K562 (cell line): ENCODE data around the gene ERCC1. TPM values are rescaled to one million over a fixed set of nuclear protein-coding genes. Genes with fewer than 3 reads are reported as not detected.

Experiments used
- HDAC6 ChIP-seq: IDR thresholded peaks from 2 replicates; pipeline ENCODE4 v1.6.1; 2012; ENCODE audit warnings: low read depth, mild to moderate bottlenecking, control low read depth, inconsistent platforms, low read length, moderate library complexity
- MBD1 ChIP-seq: fragments of 250-450 bp; sonication (Bioruptor Pico); IDR thresholded peaks from 2 replicates; pipeline ENCODE4 v1.8.0; 2022; ENCODE audit warnings: inconsistent platforms
- MEF2D ChIP-seq: conservative IDR thresholded peaks from 2 replicates; pipeline ENCODE4 v1.6.1; 2016; ENCODE audit warnings: low read depth, missing genetic modification characterization, missing compliant biosample characterization
- PHF20 ChIP-seq: fragments of 450-650 bp; IDR thresholded peaks from 2 replicates; pipeline ENCODE4 v1.6.1; 2018; ENCODE audit not compliant: partially characterized antibody
- RBM22 ChIP-seq: fragments of 200-400 bp; formaldehyde crosslinking; IDR thresholded peaks from 2 replicates; pipeline ENCODE4 v1.6.1; 2018; ENCODE audit warnings: low read length, low read depth; ENCODE audit not compliant: poor library complexity, severe bottlenecking
- RBM34 ChIP-seq: fragments of 200-400 bp; formaldehyde crosslinking; IDR thresholded peaks from 2 replicates; pipeline ENCODE4 v1.6.1; 2018; ENCODE audit warnings: low read length, borderline replicate concordance; ENCODE audit not compliant: insufficient read depth
- SMC3 ChIP-seq: conservative IDR thresholded peaks from 2 replicates; pipeline ENCODE4 v1.6.1; 2011; ENCODE audit warnings: low read depth, low read length, improper control_type of control experiment; ENCODE audit not compliant: insufficient read depth
- SRF ChIP-seq, 2 experiments: fragments of 250-450, 450-650 bp in 1 of 2; sonication (Bioruptor Pico) in 1 of 2; sonication (generic) in 1 of 2; formaldehyde crosslinking; IDR thresholded peaks; 2 replicates each; pipeline versions ENCODE4 v1.5.0 to v1.5.1; 2020 to 2022; ENCODE audit warnings: mild to moderate bottlenecking in 1 of 2, missing genetic modification reagents in 1 of 2
- THRA ChIP-seq: fragments of 450-650 bp; IDR thresholded peaks from 2 replicates; pipeline ENCODE4 v1.6.1; 2017; ENCODE audit warnings: mild to moderate bottlenecking, moderate library complexity
- ZFX ChIP-seq: sonication (generic); formaldehyde crosslinking; IDR thresholded peaks from 2 replicates; pipeline ENCODE4 v1.8.0; 2022; ENCODE audit warnings: mild to moderate bottlenecking, missing genetic modification reagents, moderate library complexity
- ZNF165 ChIP-seq: fragments of 250-450 bp; sonication (Bioruptor Pico); IDR thresholded peaks from 2 replicates; pipeline ENCODE4 v1.4.0; 2020; ENCODE audit warnings: borderline replicate concordance
- ZNF408 ChIP-seq: fragments of 250-450 bp; sonication (Bioruptor Pico); IDR thresholded peaks from 2 replicates; pipeline ENCODE4 v1.4.0; 2020; ENCODE audit warnings: low read depth, mild to moderate bottlenecking, moderate library complexity
- ZNF445 ChIP-seq: fragments of 250-450 bp; sonication (Bioruptor Pico); IDR thresholded peaks from 2 replicates; pipeline ENCODE4 v1.4.0; 2020; ENCODE audit warnings: low read depth, mild to moderate bottlenecking, moderate library complexity
- ZNF707 ChIP-seq: fragments of 250-450 bp; sonication (Bioruptor Pico); conservative IDR thresholded peaks from 2 replicates; pipeline ENCODE4 v1.8.0; 2022; ENCODE audit warnings: inconsistent platforms, mild to moderate bottlenecking, moderate library complexity
- polyA plus RNA-seq, 8 experiments: library from polyadenylated mRNA; depleted of rRNA in 4 of 8; stranded (reverse) in 5 of 8; unstranded in 3 of 8; fragments of >200 nt; fragmentation: Nextera tagmentation in 2 of 8; fragmentation: Illumina TruSeq in 1 of 8; extraction: Ambion mirVana in 2 of 8; extraction: Trizol in 1 of 8; gene quantifications; 2 replicates each; pipeline versions ENCODE4 v1.2.1 to v1.2.3, GENCODE V29; 2011 to 2014; ENCODE audit warnings: inconsistent platforms in 1 of 8, missing spikeins in 1 of 8
- total RNA-seq, 7 experiments: library from RNA; depleted of rRNA in 6 of 7; stranded (reverse); fragments of >200 nt in 6 of 7; fragmentation: Illumina TruSeq in 2 of 7; extraction: Trizol in 2 of 7; gene quantifications; 2 replicates each; pipeline versions ENCODE4 v1.2.1 to v1.2.3, GENCODE V29; 2011 to 2021; ENCODE audit warnings: low replicate concordance in 1 of 7
- TF ChIP-seq, protein P1 (sequence below), 2 experiments: fragments of 450-650 bp; formaldehyde crosslinking in 1 of 2; IDR thresholded peaks; 2 replicates each; pipeline versions ENCODE4 v1.4.0 to v1.6.1; 2014 to 2020; ENCODE audit warnings: mild to moderate bottlenecking in 2 of 2, borderline replicate concordance in 1 of 2, low read depth in 1 of 2

ERCC1 gene
- total and polyA plus RNA-seq, 9 of the 15 experiments (the other 6 are each of a cell fraction or from before 2014, with no cell fraction given): 9.3 to 92.6 (median 60.0) TPM

DNA sequence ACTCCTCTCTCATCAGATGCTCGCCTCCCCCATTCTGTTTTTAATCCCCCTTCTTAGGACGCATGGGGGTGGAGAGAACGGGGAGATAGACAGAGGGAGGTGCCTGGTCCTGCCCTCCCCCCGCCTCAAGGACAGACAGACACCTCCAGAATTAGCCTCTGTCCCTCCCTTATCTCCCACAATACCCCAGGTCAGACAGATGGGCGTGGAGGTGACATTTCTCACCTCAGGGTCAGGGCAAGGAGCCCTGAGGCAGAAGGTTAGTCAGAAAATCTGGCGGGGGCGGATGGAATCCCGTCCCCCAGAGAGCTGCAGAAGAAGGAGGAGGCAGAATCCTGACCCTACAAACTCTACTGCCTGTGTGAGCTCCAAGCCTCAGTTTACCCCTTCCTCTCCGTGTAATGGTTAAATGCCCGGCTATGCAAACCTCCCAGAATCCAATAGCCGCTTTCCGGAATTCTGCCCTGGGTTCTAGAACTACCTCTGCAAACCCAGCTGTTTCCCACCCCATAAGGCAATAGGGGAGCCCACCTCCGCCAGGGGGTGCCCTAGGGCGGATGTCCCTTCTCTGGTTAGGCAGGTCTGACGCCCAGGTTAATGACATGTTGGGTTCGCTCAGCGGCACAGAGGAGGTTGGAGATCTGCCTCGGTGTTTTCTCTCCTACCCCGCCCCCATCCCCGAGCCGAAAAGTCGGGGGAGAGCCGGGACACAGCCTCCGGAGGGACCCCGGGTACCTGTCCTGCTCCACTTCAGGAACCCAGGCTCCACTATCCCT, 19.7 kb downstream of the ERCC1 start (continued):
- no peak for TF ChIP-seq RBM22
- no peak for TF ChIP-seq ZNF445 (CRISPR knock-in tag)
- TF ChIP-seq HDAC6: no peak
- no peak for TF ChIP-seq THRA
- TF ChIP-seq ZFX (CRISPR knock-in tag): no peak; the same call in 1 of the 2 replicates
- TF ChIP-seq MEF2D: 0 out of 2 replicates have a peak, but pooled peaks have one; percentile 41
- no peak for TF ChIP-seq PHF20
- no peak for TF ChIP-seq ZNF165 (CRISPR knock-in tag)
- TF ChIP-seq, protein P1, sequence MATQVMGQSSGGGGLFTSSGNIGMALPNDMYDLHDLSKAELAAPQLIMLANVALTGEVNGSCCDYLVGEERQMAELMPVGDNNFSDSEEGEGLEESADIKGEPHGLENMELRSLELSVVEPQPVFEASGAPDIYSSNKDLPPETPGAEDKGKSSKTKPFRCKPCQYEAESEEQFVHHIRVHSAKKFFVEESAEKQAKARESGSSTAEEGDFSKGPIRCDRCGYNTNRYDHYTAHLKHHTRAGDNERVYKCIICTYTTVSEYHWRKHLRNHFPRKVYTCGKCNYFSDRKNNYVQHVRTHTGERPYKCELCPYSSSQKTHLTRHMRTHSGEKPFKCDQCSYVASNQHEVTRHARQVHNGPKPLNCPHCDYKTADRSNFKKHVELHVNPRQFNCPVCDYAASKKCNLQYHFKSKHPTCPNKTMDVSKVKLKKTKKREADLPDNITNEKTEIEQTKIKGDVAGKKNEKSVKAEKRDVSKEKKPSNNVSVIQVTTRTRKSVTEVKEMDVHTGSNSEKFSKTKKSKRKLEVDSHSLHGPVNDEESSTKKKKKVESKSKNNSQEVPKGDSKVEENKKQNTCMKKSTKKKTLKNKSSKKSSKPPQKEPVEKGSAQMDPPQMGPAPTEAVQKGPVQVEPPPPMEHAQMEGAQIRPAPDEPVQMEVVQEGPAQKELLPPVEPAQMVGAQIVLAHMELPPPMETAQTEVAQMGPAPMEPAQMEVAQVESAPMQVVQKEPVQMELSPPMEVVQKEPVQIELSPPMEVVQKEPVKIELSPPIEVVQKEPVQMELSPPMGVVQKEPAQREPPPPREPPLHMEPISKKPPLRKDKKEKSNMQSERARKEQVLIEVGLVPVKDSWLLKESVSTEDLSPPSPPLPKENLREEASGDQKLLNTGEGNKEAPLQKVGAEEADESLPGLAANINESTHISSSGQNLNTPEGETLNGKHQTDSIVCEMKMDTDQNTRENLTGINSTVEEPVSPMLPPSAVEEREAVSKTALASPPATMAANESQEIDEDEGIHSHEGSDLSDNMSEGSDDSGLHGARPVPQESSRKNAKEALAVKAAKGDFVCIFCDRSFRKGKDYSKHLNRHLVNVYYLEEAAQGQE (IDR thresholded peaks at IDR 0.05; ENCODE audit: borderline replicate concordance): peak; percentile 29; the same call in 1 of the 2 replicates
- TF ChIP-seq, protein P1 (CRISPR knock-in tag; IDR thresholded peaks at IDR 0.05; ENCODE audit: low read depth): no peak
- TF ChIP-seq ZNF707 (CRISPR knock-in tag): no peak
- TF ChIP-seq MBD1 (CRISPR knock-in tag): no peak
- TF ChIP-seq RBM34: no peak
- 0 out of 2 replicates have a peak, but pooled peaks have one; percentile 24 for TF ChIP-seq SMC3
- TF ChIP-seq ZNF408 (CRISPR knock-in tag): no peak
- peak in 1 of 2 experiments; percentile 79; a peak in 1 of 4 replicates for TF ChIP-seq SRF (CRISPR knock-in tag; IDR thresholded peaks at IDR 0.05)
